Activated CD4-positive, alpha-beta T cell treated with anti-CD3 and anti-CD28 coated beads for 48 hours (primary cell): ENCODE results near the gene VWA7.

Experiments used
- DNase-seq: peaks from one replicate; pipeline ENCODE4 v3.0.0-alpha.2; 2020

VWA7 gene

DNA sequence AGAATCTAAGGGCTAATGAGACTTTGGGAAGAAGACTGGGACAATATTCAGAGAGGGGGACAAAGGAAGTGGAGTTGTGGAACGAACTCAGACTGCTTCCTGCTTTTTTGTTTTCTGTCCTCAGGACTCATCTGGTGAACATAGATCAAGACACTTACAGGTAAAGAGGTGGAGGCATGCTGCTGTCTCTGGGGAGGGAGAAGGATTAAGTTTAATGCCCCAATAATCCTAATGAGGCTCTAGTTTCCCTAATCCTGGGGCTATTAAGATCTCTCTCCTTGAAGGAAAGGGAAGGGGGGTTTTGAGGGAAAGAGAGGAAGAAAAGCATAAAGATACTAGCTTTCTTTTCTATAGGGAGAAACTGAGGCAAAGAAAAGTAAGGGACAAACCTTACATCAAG, 32.7 kb downstream of the VWA7 start:
- no peak for DNase-seq

DNA sequence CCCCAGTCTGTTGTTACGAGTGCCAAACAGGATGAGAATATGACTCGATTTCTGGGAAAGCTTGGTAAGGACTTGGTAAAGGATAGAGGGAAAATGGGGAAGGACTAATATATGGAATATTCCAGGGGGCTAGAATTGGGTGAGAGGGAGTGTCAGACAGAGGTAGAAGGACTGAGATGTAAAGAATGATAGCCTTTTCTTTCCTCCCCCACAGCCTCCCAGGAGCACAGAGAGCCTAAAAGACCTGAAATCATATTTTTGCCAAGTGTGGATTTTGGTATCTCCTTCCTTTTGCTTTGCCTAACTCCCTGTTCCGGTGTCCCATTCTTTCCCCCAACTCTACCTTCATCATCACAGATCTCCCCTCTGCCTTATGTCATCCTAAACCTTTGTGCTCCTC, 34.2 kb downstream of the VWA7 start:
- no peak for DNase-seq

DNA sequence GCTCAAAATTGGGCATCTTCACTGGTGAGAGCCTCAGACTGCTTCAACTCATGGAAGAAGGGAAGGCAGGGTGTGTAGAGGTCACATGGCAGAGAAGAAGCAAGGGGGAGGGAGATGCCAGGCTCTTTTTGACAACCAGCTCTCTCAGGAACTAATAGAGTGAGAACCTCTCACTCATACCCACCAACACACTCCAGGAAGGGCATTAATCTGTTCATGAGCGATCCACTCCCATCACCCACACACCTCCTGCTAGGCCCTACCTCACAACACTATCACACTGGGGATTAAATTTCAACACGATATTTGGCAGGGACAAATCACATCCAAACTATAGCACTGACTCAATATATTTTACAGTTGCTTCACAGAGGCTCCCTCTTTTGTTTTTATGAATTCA, 35.3 kb downstream of the VWA7 start:
- DNase-seq, result no peak

DNA sequence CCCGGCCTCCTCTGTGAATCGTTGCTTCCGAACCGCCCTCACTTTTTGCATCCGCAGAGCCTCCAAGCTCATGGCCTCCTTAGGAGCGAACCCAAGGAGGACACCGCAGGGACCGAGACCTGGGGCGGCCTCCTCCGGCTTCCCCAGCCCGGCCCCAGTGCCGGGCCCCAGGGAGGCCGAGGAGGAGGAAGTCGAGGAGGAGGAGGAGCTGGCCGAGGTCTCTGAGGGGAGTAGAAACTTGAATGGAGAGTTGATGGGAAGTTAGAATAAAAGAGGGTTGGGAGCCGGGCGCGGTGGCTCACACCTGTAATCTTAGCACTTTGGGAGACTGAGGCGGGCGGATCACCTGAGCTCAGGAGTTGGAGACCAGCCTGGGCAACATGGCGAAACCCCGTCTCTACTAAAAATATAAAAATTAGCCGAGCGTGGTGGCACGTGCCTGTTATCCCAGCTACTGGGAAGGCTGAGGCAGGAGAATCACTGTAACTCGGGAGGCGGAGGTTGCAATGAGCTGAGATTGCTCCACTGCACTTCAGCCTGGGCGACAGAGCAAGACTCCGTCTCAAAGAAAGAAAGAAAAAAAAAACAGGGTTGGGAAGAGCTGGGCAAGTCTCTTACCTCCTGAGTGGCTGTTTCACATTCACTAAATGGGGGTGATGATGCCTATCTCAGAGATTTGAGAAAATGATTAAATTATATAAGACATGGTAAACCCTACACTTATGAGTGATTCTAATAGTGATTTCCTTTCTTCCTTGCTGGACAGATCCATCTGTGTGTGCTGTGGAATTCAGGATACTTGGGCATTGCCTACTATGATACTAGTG, 36.5 kb downstream of the VWA7 start:
- DNase-seq, result no peak

DNA sequence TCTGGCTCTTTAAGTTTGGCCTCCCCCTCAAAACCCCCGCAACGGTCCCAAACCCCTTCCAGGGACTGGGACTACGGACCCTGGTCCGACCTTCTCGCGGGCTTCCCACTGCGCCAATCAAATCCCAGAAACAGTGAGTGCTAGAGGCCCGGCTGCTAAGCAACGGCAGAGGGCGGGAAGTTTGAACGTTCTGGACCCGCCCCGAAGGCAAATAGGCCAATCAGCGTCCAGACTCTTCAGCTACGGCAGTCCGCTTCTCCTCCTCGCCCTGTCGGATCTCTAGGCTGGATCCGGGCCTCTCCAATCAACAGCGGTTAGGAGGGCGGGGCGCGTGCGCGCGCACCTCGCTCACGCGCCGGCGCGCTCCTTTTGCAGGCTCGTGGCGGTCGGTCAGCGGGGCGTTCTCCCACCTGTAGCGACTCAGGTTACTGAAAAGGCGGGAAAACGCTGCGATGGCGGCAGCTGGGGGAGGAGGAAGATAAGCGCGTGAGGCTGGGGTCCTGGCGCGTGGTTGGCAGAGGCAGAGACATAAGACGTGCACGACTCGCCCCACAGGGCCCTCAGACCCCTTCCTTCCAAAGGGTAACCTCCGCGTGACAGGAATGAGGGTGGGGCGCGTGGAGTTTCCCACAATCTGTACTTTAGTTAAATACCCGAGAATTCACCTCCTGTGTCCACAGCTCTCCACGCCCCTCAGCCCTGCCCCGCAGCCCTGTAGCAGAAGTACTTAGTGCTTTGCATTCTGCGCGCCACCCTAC, 37.3 kb downstream of the VWA7 start, which contains the start of gene MSH5:
Gene MSH5, plus strand, starts transcription at position 367 of the 758 bp plus-strand sequence. CDS start 462 bp downstream, outside the sequence.
- peak; percentile 98 for DNase-seq

DNA sequence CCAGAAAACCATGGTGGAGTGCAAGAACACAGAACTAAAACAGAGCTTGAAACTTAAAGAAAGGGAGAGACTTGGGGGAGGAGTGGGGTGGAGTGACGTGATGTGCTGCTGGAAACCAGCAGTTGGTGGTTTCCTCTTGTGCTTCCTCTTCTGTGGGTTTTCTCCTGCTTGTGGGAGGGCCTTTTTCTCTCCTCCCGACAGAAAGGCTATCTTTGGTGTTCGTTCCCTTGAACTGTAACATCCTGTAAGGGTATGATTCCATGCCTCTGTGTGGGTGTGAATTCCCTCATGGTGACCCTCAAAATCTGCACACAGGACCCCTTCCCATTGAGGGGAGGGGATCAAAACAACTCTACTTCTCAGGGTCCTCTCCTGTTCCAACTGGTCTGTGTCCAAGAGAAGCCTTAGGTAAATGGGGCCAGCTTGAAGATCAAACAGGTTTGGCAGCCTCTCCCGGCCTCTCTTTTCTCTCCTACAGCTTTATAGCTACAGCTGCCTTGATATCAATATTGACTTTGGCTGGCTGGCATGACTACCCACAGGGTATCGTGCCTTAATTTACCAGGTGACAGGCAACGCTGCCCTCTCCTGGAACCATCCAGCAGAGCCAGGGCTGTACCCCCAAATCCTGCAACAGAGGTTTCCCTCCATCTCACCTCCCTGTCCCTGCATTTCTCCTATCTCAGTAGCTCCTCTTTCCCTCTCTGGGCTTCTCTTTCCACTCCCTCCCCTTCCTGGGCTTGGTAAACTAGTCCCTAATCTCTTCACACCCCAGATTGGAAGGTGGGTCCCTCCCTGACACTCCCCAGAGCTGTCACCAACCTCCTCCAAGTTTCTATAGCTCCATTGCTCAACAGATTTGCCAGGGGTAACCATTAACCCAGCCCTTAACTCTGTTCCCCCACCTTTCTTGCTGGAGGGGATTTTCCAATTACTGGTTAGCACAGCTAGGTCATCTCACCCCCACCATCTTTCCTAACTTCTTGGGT, 38.8 kb downstream of the VWA7 start:
- peak; percentile 68 for DNase-seq

DNA sequence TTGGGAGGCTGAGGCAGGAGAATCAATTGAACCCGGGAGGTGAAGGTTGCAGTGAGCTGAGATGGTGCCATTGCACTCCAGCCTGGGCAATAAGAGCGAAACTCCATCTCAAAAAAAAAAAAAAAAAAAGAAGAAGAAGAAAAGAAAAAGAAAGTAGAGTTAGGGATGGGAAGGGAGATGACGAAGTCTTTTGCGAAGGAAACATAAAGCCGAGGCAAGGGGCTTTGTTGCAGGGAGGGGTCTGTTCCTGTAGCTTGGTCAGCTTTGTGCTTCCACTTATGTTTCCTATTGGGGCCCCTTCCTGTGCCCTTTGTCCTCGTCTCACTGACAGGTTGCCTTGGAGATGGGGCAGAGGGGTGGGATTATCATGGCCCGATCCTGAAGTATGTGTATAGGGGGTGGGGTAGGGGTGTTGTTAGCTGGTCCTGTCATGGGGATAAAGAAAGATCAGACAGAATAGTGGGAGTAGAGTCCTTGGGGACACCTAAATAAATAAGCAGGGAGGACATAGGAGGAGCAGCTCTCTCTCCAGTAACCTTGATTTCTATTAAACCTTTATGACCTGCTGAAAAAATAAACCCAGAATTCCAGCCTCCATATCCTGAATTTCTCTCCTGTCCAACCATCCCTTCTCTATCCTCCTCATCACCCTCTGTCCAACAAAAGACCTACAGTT, 39.7 kb downstream of the VWA7 start:
- no peak for DNase-seq

DNA sequence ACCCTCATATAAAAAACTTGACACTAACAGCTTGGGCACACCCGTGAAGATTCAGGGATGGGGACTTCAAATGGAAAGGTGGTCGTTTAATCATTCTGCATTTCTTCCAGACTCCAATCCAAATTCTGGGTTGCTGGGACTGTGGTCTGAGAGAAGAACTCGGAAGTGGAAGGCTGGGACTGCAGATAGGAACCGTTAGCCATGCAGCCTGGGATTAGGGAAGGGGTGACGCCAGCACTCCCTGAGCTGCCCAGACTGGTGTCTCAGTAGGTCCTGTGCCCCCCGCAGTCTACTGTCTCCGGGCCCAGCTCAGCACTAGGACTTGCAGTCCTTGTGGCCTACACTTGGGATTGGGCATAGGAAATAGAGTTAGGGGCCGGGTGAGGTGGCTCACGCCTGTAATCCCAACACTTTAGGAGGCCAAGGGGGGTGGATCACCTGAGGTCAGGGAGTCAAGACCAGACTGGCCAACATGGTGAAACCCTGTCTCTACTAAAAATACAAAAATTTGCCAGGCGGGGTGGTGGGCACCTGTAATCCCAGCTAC, 40.3 kb downstream of the VWA7 start:
- DNase-seq, result no peak

DNA sequence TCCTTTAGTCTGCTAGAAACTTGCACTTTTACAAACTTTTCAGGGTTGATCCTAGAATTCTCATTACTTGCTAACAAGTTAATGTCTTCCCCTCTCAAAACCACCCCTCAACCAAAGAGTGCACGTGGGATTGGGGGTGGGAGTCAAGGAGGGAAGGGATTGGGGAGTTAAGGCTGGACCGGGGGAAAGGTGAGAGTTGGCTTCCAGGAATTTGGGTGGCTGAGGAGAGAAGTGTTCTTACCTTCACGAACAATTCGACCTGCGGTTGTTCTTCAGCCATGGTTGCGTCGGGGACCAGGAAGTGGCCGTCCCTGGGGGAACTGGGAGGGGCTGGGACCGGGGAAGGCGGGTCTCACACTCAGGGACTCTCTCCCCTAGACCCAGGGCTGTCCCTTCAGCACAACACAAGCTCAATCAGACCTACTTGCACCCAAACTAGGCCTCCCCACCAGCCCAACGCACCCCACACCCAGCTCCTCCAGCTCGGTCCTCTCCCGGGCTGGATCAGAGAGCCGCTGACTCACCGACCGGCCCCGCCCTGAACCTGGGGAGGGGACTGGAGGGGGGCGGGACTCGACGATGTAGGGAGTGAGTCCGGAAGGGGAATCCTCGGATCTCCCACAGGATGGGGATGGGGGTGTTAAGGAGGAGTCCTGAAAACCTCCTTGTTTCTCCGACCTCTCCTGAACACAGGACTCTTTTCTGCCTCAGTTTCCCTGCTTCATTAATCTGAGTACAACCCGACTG, 40.9 kb downstream of the VWA7 start, which contains the start of gene CLIC1:
Gene CLIC1, minus strand, starts transcription at position 510 of the 747 bp plus-strand sequence. Its CDS starts 230 bp downstream, at position 280.
- peak; percentile 88 for DNase-seq

DNA sequence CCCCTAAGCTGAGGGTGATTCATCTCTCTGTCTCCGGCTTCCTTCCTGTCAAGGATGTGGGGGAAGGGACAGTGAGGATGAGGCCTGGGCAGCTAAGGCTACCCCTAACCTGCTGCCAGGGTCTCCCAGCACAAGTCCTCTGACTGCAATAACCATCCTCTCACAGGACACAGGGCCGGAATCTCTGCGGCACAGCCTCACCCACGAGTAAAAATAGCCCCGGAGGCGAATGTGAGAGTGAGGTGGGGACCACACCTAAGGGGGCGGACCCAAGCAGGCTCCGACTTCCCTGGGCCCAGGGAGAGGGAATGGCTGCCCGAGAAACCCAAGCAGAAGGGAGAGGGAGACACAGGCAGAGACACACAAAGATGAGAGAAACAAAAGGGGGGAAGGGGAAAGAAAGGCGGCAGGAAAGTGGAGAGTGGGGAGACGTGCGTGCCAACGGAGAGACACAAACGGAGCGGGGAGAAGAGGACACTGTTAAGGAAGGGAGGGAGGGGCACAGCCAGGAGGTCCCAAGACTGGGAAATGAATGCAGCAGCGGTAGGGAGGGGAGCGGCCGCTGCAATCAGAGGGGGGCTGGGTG, 42.2 kb downstream of the VWA7 start:
- DNase-seq, result peak; percentile 57

DNA sequence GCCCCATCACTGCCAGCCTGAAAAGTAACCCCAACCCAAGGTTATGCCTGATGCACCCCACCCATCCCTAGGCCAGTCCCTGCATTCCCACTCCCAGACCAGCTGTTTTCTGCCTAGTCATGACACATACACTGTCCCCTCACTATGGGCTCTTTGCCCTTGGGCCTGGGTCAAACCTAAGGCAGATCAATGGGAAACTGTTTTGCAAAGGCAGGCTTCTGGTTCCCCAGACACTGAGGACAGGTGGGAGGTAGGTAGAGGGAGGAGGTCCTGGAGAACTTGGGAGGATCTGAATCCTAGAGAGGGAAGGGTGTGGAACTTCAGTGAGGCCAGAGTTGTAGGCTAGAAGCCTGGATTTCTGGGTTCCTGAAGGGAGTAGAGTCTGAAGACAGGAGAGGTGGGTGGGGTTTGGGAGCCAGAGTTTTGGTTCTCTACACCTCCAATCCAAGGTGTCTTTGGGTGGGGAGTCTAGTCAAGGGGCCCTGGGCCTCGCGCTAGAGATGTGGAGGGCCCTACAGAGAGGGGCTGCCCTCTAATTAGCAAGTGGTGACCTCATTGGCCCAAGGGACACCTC, 42.8 kb downstream of the VWA7 start:
- DNase-seq, result no peak

DNA sequence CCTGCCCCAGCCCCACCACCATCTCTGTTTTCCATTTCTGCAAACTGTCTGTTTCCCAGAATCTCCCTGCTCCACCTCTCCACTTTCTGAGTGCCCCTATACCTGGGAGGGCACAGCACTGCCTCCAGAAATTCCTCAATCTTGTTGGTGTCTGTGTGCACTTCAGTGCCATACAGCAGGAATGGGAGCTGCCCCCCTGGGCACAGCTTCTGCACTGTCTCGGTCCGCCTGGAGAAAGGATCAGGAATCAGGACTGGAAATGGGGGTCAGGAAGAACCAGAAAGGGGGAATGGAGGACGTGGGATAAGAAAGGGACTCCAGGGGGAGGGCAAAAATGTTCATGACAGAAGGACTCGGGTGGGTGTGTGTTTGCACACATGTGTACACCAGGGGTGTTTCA, 43.4 kb downstream of the VWA7 start:
- DNase-seq, result no peak

DNA sequence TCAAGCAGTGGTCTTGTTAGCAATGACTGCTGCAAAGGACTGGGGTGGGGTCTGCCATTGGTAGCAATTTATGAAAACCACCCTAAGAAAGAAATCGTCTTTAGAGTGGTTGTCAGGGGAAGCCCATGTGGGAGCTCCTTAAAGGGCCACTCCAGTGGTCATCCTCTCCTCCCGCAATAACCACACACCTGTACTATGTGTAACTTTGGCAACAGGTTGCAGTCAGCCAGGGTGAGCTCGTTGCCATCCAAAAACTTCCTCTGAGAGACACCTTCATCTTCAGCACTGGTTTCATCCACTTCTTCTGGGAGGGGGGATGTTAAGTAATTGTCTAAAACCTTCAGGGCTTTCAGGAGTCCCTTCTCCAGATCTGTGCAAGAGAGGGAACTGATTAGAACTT, 45.1 kb downstream of the VWA7 start:
- no peak for DNase-seq

DNA sequence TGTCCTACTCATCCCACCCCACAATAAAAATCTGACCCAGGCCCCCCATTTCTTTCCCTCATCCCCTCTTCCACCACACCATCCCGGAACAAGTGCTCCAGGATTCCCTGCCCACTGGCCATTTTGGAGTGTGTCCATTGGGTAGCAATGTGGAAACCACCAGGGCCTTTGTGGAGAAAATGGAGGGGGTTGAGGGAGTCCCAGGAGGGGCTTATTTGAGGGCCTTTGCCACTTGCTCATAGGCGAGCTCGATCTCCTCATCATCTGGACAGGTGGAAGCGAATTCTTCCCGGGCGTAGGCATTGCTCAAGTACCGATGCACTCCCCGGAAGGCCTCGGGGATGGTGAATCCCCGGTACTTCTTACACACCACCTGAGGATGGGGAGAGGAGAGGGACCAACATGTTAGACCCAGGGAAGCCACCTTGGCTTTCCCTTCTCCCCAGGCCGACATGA, 46.5 kb downstream of the VWA7 start:
- no peak for DNase-seq

DNA sequence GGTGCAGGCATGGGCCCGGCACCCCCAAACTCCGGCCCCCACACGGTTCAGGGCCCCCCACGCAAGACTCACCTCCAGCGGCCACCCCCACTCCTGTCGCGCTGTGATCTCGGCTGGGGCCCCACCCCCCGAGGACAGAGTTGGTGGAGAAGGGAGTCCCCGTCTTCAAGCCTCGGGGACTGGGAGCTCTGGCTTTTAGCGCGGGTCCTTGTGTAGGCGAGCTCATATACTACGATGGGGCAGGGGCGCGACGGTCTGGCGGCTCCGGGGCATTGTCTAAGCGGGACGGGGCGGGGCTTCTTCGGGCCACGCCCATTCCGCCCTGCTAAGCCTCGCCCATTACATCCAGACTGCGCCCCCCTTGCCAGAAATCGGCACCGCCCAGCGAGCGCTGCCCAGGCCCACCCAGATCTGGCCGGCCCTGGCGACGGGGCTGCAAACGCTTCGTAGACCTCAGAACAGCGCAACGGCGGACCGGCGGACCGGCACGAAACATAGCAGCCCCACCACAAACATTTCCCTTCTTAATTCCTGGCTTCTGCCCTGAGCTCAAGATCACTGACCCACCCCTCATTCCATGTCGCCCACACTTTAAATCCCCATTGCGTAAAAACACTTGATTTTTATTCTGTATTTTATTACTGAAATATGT, 47.0 kb downstream of the VWA7 start:
- peak; percentile 72 for DNase-seq

DNA sequence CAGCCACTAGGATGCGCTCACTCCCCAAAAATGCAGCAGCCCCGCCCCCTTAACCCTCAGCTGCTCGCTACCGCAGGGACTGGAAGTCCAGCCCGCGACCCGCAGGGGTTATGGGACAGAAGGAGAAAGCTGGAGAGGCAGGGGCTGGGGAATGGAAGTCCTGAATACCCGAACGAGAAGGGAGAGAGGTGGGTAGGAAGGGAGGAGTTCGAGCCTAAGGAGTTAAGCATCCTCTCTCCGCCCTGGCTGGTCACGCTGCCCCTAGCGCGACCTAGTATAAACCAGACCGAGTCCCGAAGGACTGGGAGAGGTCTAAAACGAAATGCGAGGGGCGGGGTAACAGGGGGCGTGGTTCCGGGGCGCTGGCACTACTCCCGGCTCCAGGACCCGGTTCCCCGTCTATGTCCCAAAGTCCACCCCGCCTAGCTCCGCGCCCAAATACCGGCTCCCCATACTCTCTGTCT, 47.6 kb downstream of the VWA7 start:
- DNase-seq, result peak; percentile 82

DNA sequence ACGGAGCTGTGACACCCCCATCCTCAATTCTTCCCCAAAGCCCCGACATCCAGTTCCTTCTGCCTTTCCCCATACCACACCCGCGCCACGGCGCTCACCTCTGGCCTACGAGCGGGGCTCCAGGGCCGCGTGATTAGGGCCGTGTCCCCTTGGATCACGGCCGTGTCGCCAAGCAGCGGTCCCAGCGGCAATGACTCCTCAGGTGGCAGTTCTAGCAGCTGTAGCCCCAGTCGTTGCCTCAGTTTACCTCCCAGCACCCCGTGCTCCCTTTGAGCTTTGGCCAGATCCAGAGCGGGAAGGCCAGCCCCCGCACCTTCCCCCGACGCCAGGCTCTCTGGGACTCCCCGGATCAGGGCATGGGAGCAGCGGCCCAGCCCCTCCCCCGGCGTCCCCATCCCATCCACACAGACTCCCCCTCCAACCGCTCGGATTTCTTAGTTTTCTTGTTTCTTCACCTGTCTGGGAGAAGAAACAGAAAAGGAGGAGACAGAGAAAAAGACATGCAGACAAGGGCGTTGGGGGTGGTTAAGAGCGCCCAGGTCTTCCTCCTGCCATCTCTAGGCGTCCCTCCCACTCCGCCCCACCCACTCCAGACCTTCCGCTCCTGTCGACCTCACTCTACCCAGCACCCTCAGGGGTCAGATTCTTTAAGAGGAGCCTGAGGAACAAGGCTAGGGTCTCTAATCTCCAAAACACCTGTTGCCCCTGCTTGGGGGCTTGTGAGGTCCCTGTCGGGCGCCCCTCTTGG, 48.2 kb downstream of the VWA7 start, which contains the start of gene DDAH2:
Gene DDAH2, minus strand, starts transcription at position 533 of the 748 bp plus-strand sequence. Its CDS starts 138 bp downstream, at position 395.
- no peak for DNase-seq
